ENCODE results near the gene DZIP1L. TPM values are rescaled to one million over a fixed set of nuclear protein-coding genes. Genes with fewer than 3 reads are reported as not detected.

DZIP1L gene
- total RNA-seq, 1 experiment from 2014 or later = 3.8 TPM

GRCh38 chr3:138043266-138044029 lies 72.0 kb downstream of the DZIP1L start:
- Histone ChIP-seq H3K9ac (ENCODE audit: low read length) (no peak overlapping the region), H3K27me3 (ENCODE audit: low read length) (no peaks in the 10 kb centered on the region), H4K20me1 (ENCODE audit: low read length) (no peaks in the 10 kb centered on the region), H3K9me2 (replicated peaks; ENCODE audit: low read length) (no peaks in the 10 kb centered on the region), H3K4me2 (ENCODE audit: low read length) (peak overlapping the region; percentile 42; the same call in 1 of the 2 replicates), H3K9me3 (ENCODE audit: low read length) (no peaks in the 10 kb centered on the region), H3K27ac (ENCODE audit: low read length) (peak overlapping the region; percentile 39), H3K4me3 (ENCODE audit: low read length) (no peak overlapping the region), H3K4me1 (ENCODE audit: insufficient read depth, low read length) (peaks cover 17% of the 10 kb centered on the region), H3F3A (ENCODE audit: low read length, unreplicated experiment) (no peaks in the 10 kb centered on the region), H3K79me2 (ENCODE audit: low read length) (no peaks in the 10 kb centered on the region), H3K36me3 (ENCODE audit: low read depth, low read length) (no peaks in the 10 kb centered on the region), H2AFZ (ENCODE audit: low read length) (no peak overlapping the region)
- POLR2A ChIA-PET (ENCODE audit: unreplicated experiment) = interaction anchor here (0.6 kb wide), 1 partner anchor 63 kb away, joined by 5 read pairs; no protein-coding TSS in a partner anchor
- no peak for TF ChIP-seq EZH2phosphoT487 (IDR thresholded peaks at IDR 0.05; ENCODE audit: borderline replicate concordance, low read length)
- no peak for TF ChIP-seq EZH2 (IDR thresholded peaks at IDR 0.05; ENCODE audit: low read length, unreplicated experiment)
- no peak for TF ChIP-seq CTCF (conservative IDR thresholded peaks at IDR 0.05; ENCODE audit: low read depth, low read length)
- intact Hi-C loops (cut with micrococcal nuclease) = no loop called here
- ATAC-seq = peak; percentile 86
- DNase-seq = peak; percentile 78
- CTCF ChIA-PET = no interaction called here
- no TSS peak for BruUV-seq (replicated peaks)

DNA sequence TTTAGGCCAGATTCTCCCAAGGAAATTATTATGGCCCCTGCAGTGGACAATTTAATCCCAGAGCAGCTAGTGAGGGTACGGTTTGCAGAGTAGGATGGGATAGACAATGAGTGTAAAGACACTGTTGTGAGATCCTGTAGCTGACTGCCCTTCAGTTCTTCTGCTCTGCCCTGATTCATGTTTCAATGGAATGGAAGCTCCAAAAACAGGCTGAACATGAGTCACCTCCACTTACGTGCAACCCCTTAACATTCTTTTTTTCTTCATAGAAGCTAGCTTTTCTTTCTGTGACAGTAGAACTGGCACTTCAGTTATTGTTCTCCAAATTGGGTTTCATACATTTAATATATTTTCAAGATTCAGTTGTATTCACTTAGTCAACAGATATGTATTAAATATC lies 73.4 kb downstream of the DZIP1L start:
- Histone ChIP-seq H3K79me2 (ENCODE audit: low read length) (no peaks in the 10 kb centered on the region), H3K4me2 (ENCODE audit: low read length) (0 out of 2 replicates have a peak overlapping the region, but pooled peaks have one; percentile 31), H3K4me1 (ENCODE audit: insufficient read depth, low read length) (peaks cover 17% of the 10 kb centered on the region), H3K36me3 (ENCODE audit: low read depth, low read length) (no peaks in the 10 kb centered on the region), H3K4me3 (ENCODE audit: low read length) (no peak overlapping the region), H3K9me3 (ENCODE audit: low read length) (no peaks in the 10 kb centered on the region), H2AFZ (ENCODE audit: low read length) (no peak overlapping the region), H3K27ac (ENCODE audit: low read length) (no peak overlapping the region), H3F3A (ENCODE audit: low read length, unreplicated experiment) (no peaks in the 10 kb centered on the region), H4K20me1 (ENCODE audit: low read length) (no peaks in the 10 kb centered on the region), H3K27me3 (ENCODE audit: low read length) (no peaks in the 10 kb centered on the region), H3K9me2 (replicated peaks; ENCODE audit: low read length) (no peaks in the 10 kb centered on the region), H3K9ac (ENCODE audit: low read length) (no peak overlapping the region)
- peak; percentile 35 for DNase-seq
- POLR2A ChIA-PET (ENCODE audit: unreplicated experiment) = interaction anchor here (0.5 kb wide), 1 partner anchor 11 kb away, joined by 3 read pairs; no protein-coding TSS in a partner anchor
- ATAC-seq = peak; percentile 60
- BruUV-seq (replicated peaks) = no TSS peak
- TF ChIP-seq EZH2 (IDR thresholded peaks at IDR 0.05; ENCODE audit: low read length, unreplicated experiment) = no peak
- intact Hi-C loops (cut with micrococcal nuclease) = no loop called here
- CTCF ChIA-PET = no interaction called here

DNA sequence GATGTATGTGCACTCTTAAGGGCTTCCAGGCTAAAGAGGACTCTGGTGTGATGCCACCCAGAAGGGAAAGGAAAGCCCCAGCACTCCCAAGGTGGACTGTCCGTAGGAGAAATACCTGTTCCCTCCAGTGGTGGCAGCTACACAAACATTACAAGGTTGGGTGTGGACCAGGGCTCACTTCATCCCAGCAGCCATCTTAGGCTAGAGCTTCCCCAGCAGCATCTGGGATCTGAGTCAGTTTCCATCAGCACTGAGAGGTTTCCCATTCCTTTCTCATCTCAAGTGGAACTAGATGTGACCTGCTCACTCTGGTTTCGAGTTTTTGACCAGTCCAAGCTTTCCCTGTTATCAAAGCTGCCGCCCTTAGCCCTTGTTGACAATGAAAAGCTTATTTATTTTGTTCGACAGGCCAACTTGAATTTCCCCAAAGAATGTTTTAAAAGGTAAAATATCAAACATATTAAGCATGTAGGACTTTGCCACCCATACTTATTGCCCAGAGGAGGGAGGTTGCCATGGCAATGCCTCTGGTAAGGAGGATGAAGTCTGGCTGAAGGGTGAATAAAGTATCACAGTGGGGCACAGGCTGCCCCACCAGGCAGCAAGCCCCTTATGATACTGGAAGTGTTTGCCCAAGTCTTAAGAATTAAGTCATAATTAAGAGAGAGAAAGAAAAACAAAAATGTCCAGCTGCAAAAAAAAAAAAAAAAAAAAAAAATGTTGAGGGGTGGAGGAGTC lies 76.5 kb downstream of the DZIP1L start:
- POLR2A ChIA-PET (ENCODE audit: unreplicated experiment) = no interaction called here
- ATAC-seq (no peak), DNase-seq (peak; percentile 4)
- no peaks in the 10 kb centered on the region for H3K9me2 ChIP-seq (replicated peaks; ENCODE audit: low read length)
- no peaks in the 10 kb centered on the region for H4K20me1 ChIP-seq (ENCODE audit: low read length)
- intact Hi-C loops (cut with micrococcal nuclease) = no loop called here
- H3K27ac ChIP-seq (ENCODE audit: low read length) = no peak overlapping the region
- TF ChIP-seq CTCF (conservative IDR thresholded peaks at IDR 0.05; ENCODE audit: low read depth, low read length) (no peak), EZH2phosphoT487 (IDR thresholded peaks at IDR 0.05; ENCODE audit: borderline replicate concordance, low read length) (no peak), EZH2 (IDR thresholded peaks at IDR 0.05; ENCODE audit: low read length, unreplicated experiment) (no peak)
- H3K27me3 ChIP-seq (ENCODE audit: low read length) = no peaks in the 10 kb centered on the region
- no peaks in the 10 kb centered on the region for H3F3A ChIP-seq (ENCODE audit: low read length, unreplicated experiment)
- H3K36me3 ChIP-seq (ENCODE audit: low read depth, low read length) = no peaks in the 10 kb centered on the region
- no peak overlapping the region for H3K4me3 ChIP-seq (ENCODE audit: low read length)
- CTCF ChIA-PET = no interaction called here
- no peak overlapping the region for H3K9ac ChIP-seq (ENCODE audit: low read length)
- H3K4me2 ChIP-seq (ENCODE audit: low read length) = no peak overlapping the region
- H3K4me1 ChIP-seq (ENCODE audit: insufficient read depth, low read length) = peaks cover 14% of the 10 kb centered on the region
- H2AFZ ChIP-seq (ENCODE audit: low read length) = no peak overlapping the region
- no peaks in the 10 kb centered on the region for H3K79me2 ChIP-seq (ENCODE audit: low read length)
- H3K9me3 ChIP-seq (ENCODE audit: low read length) = no peaks in the 10 kb centered on the region
- BruUV-seq (replicated peaks) = no TSS peak

Data from PC-3 (cell line).